Lower leg skin (tissue), 3 donors: ENCODE data around the gene NUP107.

Experiments used
- POLR2A ChIP-seq, 2 donors: fragments of 450-650 bp; IDR thresholded peaks; one replicate each; pipeline ENCODE4 v1.6.1; 2016 to 2017; ENCODE audit warnings: antibody characterized with exemption in 2 of 2, mild to moderate bottlenecking in 1 of 2, moderate library complexity in 1 of 2
- TF ChIP-seq, protein P1 (sequence below), 3 donors: fragments of 450-650 bp; IDR thresholded peaks; one replicate each; pipeline ENCODE4 v1.5.1; 2016; ENCODE audit warnings: antibody characterized with exemption in 3 of 3, mild to moderate bottlenecking in 3 of 3, moderate library complexity in 2 of 3

DNA sequence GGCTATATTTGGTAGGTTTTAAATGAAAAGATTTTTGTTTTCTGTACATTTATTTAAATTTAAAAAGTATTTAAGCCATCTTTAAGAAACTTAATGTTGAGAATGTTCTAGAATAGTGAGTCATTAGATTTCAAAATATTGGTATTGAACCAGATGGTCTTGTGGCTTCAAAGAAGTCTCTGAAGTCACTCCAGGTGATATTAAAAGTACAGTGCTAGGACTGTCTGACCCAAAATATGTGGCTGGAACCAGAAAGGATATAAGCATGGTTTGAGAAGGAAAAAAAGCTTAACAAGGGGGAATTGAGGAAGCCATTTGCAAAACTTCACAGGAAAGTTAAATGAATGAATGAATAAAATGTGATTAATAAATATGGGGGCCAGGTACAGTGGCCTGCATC is 92.5 kb downstream of the NUP107 start:
- TF ChIP-seq, protein P1, sequence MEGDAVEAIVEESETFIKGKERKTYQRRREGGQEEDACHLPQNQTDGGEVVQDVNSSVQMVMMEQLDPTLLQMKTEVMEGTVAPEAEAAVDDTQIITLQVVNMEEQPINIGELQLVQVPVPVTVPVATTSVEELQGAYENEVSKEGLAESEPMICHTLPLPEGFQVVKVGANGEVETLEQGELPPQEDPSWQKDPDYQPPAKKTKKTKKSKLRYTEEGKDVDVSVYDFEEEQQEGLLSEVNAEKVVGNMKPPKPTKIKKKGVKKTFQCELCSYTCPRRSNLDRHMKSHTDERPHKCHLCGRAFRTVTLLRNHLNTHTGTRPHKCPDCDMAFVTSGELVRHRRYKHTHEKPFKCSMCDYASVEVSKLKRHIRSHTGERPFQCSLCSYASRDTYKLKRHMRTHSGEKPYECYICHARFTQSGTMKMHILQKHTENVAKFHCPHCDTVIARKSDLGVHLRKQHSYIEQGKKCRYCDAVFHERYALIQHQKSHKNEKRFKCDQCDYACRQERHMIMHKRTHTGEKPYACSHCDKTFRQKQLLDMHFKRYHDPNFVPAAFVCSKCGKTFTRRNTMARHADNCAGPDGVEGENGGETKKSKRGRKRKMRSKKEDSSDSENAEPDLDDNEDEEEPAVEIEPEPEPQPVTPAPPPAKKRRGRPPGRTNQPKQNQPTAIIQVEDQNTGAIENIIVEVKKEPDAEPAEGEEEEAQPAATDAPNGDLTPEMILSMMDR (IDR thresholded peaks at IDR 0.05) = no peak
- no peak for TF ChIP-seq POLR2A (IDR thresholded peaks at IDR 0.05)
